HG02571 (cell line): Measurements from ENCODE around the gene CD44.

Experiments
- ATAC-seq: cut with Tn5 transposase; IDR thresholded peaks from one replicate; pipeline ENCODE4 v1.9.1; 2021; ENCODE audit warnings: mild to moderate bottlenecking, moderate library complexity; ENCODE audit not compliant: unreplicated experiment

The CD44 gene

DNA sequence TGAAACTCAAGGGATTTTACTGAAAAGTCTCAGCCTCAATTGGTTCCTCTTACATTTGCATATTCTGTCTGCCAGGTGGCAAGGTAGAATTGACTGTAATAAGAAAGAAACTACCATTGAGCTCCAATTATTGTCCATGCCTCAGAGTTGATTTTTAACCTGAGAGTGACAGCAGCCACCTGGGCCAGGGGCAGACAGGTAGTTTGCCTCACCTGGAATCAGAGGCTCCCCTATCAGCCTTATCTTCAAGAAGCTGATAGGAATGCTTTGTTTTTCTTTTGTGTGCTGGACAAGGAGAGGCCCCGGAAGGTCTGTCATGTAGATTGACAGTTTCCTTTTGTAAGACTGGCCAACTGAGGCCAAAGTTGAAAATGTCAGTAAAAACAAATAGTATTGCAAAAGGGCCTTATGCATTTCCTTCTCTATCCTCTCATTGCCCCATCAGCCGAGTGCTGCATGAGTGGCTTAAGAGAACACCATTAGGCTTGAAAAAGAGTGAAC, 34.1 kb downstream of the CD44 start:
- no peak for ATAC-seq

DNA sequence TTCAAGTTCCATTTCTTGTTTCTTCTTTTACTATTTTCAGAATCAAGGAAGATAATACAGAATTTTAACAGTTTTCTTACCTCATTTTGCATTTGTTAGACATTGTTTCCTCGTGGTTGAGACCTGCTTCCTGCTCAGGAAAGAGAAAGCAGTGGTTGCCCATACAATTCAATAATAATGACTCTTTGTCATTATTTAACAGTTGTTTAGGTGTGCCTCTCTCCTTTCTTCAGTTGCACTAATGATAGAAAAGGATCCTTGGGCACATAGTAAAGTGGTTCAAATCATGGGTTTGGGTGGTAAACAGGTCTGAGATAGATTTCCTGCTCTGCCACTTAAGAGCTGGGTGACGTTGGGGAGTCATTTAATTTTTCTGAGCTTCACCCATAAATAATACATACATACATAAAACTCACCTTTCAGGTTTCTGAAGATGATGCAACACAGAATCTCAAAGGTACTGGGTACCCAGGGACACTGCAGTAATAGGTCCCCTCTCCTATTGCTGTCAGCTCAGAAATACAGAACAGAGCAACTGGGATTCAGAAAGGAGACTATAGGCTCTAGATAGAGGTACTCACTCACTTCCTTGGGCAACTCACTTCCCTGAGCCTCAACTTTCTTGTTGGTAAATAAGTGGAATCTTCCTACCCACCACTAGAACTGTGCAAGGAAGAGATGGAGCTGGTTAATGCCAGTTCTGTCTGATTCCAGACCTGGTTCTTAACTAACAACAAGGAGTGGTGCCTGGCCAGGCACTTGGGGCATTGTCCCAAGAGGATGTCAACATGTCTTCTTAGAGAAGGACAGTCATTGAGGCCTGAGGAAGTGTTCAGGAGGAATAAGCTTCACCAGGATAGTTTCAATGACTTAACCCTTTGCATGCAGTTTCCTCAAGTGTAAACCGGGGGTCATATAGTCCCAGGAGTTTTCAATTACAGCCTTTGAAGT, 34.9 kb downstream of the CD44 start:
- ATAC-seq: no peak

DNA sequence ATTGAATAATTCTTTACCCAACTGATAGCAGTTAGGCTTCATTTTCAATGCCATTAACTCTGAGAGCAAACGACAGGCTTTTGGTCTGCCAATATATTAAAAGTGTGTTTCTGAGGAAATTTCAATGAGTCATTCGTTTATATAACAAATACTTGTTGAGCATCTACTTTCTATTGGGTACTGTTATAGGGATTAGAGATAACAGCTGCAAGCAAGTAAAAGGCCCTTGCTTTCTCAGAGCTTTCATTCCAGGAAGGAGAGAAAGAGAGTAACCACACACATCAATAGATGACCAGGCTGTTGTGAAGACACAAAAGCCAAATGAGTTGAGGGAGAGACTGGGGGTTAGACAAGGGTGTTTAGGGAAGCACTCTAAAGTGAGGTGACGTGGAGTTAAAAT, 35.7 kb downstream of the CD44 start:
- no peak for ATAC-seq

DNA sequence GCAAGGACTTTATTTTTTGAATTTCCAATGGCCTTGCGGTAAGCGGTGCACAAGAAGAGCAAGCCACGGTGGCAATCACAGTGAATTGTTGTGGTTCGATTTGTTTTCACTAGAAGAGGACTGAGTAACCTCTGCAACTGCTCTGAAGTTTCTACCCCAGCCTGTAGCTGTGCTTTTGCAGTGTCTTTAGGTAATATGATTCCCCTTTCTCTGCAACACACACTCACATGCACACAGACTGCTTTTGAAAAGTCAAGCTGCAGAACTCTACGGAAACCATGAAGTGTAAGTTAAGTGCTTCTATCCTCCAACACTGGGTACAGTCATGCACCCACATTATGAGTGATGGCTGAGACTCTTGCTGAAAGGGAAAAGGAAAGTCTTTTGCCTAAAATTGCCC, 38.4 kb downstream of the CD44 start:
- no peak for ATAC-seq

DNA sequence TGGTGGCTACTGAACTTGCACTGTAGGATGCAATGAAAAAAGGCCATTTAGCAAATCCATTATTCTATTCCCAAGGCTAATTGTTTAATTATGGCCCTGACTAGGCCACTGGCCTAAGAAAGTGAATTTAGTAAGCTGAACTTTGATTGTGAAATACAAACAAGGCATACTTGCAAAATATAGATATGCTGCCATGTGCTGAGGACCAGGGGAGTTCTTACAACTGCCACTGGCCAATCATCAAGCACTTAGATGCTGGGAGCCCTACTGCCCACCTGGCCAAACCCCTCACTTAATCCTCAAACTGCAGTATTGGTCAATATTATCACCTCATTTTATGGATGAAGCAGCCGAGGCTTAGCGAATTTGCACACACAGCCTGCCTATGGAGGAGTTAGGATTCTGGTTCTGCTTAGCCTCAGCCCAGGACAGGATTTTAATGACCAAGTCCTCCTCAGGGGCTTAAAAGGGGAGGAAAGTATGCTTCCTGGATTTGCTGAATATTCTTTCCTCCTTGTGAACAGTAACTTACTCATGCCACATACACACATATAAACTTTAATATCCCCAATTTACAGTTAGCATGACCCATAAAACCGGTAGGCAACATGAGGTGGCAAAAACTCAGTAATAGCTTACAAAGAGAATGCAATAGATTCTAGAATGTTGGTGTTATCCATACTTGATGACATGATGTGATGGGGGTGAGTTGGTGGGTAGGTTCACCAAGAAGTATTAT, 39.3 kb downstream of the CD44 start:
- no peak for ATAC-seq

DNA sequence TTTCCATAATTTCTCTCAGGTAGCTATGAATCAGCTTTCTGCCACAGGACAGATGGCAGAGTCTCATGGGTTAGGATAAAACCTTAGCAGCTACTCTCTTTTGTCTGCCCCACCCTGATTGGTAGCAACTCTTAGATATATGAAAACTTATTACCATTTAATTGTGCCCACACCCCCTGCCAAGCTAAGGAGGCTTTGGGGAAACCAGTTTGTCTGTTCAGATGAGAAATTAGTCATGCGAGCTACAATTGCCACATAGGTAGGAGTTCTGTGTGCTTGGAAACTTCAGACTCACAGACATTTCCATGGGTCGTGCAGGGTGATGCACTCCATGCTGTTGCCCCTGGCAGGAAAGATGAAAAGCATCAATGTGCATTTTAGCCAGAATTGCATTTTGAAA, 39.9 kb downstream of the CD44 start:
- ATAC-seq: no peak

DNA sequence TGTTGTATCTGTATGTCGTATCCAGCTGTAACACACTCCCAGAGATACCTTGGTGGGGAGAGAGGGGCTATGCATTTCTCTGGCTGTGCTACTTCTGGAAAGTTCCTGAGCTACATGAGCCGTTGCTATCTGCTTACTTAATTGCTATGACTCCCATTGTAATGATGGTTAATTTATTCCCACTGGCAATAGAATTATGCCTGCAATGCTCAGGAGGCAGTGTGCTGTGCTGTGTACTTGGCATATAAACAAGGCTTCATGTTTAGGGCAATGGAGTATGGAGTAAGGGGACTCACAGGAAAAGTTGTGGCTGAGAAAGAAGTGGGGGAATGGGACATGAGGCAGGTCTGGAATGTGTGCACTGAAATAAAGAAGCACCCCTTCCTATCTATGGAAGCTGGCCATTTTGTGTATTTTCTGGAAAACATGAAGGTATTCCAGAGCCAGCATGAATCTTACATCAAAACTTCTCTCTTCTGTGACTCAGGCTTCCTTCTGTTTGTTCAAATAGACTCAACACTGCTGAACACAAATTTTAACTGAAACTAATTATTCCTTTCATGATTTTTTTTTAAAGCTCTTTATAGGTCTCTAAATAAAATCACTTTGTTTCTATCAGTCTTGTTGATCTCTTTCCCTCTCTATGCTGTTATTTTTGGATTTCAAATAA, 40.6 kb downstream of the CD44 start:
- no peak for ATAC-seq

DNA sequence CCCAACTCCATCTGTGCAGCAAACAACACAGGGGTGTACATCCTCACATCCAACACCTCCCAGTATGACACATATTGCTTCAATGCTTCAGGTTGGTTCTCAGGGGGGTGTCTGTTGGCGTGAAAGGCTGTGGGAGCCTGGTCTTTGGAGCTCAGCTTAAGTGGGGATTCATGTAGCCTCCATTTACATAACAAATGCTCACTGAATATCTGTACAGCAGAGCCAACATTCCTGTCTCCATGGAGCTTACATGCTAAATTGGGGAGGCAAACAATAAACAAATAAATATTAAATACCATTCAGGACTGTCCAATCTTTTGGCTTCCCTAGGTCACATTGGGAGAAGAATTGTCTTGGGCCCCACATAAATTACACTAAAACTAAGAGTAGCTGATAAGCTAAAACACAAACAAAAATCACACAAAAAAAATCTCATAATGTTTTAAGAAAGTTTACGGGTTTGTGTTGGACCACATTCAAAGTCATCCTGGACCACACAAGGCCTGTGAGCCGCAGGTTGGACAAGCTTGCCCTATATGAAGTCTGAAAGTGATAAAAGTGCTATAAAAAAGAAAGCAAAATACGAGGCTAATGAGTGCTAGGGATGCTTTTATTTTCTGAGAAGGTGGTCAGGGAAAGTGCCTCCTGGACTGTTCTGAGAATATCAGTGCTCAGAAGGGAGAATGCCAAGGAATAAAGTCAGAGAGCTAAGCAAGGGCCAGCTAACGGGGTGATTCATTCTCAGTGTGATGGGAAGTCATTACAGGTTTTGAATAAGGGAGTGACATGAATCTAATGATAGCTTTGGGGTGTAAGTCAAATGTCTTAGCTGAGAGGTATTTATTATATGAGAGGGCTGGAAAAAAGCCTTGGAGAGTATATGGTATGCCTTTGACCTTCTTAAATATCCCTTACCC, 41.6 kb downstream of the CD44 start:
- ATAC-seq: no peak

DNA sequence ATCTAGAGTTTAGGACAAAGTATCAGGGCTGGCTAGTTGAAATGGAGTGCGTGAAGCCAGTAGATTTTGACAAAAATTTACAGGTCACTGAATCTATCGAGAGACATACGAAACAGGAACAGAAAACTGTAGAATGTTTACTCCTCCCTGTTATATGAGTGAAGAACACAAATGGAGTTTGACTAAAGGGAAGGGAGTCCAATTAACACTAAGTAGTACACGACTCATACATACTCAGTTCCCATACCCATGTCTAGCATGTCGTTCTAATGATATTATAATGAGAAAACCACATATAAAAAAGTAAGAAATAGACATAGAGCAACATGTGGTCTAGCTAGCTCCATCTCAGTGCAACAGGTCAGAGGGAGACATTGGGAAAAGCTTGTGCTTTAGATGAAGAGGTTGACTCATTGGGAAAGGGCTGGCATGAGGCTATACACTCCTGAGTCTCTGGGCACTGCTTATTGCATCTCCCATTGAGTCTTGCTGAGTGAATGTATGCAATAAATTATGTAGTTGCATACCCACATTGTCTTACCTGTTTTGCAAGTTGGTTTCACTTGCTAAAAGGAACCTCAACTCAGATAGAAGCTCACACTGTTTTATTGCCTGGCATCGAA, 43.5 kb downstream of the CD44 start:
- peak; percentile 71 for ATAC-seq

DNA sequence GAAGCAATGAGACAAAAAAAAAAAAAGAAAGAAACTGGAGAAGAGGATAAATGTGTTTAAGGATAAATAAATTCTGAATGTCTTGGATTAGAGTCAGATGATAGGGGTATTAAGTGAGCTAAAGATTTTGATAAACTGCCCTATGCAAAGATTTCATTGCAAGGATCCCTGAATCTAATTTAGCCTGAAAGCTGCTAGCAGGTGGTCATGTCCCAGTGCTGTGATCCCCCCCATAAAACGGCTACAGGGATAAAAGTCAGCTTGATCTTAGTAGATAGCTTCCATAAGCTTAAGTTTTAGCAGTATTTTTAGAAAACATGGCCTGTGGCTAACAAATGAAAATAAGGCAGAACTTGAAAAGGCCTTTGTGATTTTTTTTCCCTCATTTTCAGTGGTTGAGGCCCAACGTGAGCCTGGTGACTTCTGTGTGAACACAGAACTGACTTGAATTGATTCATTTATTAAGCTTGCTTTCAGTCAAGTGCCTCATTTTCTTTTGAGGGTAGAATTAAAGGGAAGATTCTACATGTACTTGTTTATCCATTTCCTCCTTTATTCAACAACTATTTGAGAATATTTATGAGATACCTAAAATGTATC, 44.5 kb downstream of the CD44 start:
- ATAC-seq: no peak

DNA sequence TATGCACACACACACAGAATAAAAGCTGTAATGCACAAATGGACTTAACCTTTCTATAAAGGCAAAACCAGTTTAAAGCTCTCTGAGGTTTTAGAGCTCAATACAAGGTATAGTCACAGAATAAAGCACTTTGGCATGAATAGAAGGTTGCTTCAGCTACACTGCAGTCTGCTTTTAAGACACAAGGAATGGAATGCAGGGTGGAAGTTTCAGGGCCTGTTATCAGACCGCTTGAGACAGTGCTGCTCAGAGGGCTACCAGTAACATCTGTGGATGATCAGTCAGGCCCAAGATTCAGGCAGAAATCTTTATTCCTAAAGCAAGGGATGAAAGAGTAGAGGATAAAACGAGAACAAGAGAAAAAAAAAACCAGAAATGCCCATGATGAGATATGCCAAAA, 46.7 kb downstream of the CD44 start:
- ATAC-seq: no peak

DNA sequence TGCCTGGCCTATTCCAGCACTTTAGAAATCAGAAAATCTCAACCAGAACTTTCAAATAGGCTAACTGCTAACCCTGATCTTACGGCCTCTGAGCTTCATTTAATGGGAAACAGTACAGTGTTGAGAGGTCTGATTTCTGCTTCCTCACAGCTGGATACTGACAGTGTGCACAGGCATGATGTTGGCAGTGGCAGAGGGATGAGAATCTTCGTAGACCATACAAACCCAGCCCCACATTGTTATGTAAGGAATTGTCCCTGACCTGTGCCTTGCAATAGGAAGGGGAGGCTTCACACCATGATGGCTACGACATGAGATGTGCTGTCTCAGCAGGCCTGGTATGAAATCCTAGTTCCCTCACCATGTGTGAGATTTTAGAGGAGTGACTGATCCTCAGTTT, 49.0 kb downstream of the CD44 start:
- no peak for ATAC-seq

DNA sequence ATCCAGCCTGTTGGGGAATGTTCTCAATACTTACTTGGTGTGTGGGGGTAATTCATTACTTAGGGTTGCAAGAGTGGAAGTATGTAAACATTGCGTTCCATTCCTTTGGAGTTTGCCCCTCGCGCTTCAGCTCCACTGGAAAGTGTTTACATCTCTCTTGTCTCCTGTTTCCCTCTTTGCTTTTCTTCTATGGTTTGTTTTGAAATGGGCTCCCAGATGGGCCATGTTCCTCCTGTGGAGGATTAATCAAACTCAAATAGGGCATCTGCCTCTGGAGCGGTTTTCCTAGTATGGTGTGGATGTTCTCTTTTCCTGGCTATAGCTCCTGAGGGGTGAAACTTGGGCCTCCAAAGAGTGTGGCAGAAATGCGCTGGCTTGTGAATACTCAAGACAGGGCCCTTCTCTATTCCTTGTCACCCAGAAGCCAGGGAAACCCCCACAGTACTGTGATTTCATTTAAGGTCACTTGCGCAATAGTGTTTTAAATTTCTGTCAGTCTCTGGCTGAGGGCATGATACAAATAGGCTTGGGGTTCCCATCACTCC, 51.9 kb downstream of the CD44 start:
- no peak for ATAC-seq

DNA sequence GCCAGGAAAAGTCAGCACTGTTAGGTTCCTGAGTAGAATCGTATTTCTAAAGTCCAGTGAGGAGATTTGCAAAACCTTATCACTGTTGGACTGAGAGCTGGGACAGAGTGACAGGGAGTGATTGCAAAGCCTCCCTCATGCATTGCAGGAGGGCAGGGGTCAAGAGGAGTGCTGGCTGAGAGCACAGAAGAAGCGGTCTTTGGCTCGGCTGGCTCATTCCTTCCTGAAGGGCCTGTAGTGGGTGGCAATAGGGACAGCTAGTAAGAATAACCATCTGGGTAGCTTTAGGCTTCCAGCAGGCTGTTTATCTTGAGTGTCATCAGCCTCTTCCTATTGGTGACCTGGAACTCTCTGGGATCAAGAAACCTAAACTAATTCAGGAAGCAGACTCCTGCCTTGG, 53.4 kb downstream of the CD44 start:
- ATAC-seq: no peak

DNA sequence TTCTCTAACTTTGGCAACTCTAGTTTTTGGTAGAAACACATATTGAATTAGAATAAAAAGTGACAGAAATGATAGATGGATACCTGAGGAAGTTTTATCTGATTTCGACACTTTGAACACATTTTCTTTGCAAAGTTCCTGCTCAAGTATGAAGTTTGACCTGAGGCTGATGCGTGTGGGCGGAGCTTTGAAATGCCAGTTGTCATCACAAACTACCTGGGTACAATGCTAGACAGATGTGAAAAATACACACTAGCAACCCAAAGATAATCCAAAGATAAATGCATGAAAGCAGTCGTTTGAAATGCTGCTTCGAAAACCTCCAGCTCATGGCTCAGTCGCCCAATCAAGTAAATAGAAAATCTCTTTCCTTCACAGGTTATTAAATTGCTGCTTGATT, 54.8 kb downstream of the CD44 start:
- ATAC-seq: no peak

DNA sequence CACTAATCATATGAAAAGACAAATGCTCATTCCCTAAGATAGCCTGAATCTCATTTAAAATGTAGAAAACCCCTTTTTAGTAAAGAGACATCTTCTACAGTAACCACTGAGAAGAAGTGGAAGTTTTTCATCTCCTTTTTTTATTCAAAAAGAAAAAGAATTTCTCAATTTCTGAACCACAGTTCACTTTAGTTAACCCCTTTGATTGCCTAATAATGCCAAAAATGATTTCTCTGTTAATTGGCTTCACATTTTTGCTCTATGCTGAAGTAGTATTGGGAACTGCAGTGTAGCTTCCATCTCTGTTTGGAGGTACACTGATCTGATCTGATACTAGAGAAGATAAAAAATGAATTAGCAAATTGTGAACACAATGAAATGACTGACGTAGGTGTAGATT, 58.3 kb downstream of the CD44 start:
- no peak for ATAC-seq

DNA sequence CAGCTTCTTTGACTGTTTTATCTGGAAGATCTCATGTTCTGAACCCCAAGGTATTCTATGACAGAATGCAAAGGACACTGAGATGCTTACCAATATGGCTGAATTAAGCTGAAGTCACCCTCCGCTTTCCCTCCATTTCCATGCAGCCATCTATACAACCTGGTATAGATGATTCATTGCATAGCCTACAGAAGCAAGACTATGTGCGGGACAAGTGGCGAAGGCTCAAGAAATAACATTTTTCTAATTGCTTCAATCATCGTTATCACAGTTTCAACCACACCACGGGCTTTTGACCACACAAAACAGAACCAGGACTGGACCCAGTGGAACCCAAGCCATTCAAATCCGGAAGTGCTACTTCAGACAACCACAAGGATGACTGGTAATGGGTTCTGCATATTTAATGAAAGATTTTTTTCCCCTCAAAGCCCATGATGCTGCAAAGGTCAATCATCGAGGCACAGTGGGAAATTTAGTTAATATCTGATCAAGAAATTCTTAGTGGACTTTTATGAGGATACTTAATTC, 61.9 kb downstream of the CD44 start:
- ATAC-seq: no peak

DNA sequence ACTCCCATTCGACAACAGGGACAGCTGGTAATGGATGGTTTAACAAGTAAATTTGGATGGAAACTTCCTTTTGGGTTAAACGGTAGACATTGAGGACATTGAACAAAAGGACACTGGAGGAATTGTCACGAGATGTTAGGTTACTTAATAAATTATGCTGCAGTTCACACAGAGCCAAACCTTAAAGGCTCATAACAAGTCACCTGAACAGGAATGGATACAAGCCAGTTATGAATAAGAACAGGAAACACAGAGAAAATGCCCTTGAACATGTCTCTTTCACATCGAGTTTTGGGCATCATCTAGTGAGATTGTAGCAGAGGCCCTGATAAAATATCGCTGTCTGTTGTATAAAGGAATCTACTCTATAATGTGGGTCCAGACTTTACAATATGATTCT, 65.6 kb downstream of the CD44 start:
- no peak for ATAC-seq

DNA sequence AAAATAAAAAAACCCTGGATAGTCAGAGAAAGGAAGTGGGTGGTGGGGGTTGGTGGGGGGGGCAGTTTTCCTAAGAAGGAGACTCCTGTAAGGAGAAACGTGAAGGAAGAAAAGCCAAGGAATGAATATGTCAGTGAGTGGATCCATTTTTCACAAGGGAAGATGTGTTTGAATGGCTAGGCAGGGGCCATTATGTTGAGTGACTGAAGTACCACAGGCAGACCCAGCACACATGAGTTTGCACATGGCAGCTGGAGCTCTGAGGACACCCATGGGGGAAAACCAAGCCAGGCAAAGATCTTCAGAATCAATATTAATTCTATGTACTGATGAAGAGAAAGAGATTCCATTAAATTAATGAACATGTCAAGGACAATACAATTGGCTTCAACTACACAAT, 67.6 kb downstream of the CD44 start:
- no peak for ATAC-seq
